ENCODE results near the gene MYO3B. TPM values are rescaled to one million over a fixed set of nuclear protein-coding genes. Genes with fewer than 3 reads are reported as not detected.

MYO3B gene
- total RNA-seq, 4 donors from 2014 or later = 0.34 to 0.95 (median 0.89) TPM

DNA sequence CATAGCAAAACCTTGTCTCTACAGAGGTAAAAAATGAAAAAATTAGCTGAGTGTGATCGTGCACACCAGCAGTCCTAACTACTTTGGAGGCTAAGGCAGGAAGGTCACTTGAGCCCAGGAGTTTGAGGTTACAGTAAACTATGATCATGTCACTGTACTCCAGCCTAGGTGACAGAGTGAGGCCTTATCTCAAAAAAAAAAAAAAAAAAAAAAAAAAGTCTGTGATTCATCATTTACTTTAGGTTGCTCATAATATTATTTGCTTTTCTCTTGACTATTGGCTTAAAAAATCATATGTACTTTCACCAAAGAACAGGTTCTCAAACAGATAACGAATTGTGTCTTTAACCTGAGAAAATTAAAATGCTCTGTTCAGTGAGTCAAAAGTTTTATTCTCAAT is 129.1 kb downstream of the MYO3B start:
- no peak for DNase-seq (ENCODE audit: low spot score in 2 of 2)
- WGBS = 97% methylated on average over 2 of the region's 2 CpGs
- Histone ChIP-seq H3K4me1 (no peaks in the 10 kb centered on the region), H3K4me3 (no peak overlapping the region), H3K36me3 (no peaks in the 10 kb centered on the region), H3K27ac (no peak overlapping the region), H3K9me3 (no peaks in the 10 kb centered on the region), H3K27me3 (no peaks in the 10 kb centered on the region)
- TF ChIP-seq, protein P1, sequence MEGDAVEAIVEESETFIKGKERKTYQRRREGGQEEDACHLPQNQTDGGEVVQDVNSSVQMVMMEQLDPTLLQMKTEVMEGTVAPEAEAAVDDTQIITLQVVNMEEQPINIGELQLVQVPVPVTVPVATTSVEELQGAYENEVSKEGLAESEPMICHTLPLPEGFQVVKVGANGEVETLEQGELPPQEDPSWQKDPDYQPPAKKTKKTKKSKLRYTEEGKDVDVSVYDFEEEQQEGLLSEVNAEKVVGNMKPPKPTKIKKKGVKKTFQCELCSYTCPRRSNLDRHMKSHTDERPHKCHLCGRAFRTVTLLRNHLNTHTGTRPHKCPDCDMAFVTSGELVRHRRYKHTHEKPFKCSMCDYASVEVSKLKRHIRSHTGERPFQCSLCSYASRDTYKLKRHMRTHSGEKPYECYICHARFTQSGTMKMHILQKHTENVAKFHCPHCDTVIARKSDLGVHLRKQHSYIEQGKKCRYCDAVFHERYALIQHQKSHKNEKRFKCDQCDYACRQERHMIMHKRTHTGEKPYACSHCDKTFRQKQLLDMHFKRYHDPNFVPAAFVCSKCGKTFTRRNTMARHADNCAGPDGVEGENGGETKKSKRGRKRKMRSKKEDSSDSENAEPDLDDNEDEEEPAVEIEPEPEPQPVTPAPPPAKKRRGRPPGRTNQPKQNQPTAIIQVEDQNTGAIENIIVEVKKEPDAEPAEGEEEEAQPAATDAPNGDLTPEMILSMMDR (IDR thresholded peaks at IDR 0.05) = no peak
- no peak for TF ChIP-seq POLR2AphosphoS5 (IDR thresholded peaks at IDR 0.05)
- no peak for TF ChIP-seq EP300 (IDR thresholded peaks at IDR 0.05)
- TF ChIP-seq POLR2A (IDR thresholded peaks at IDR 0.05) = no peak

DNA sequence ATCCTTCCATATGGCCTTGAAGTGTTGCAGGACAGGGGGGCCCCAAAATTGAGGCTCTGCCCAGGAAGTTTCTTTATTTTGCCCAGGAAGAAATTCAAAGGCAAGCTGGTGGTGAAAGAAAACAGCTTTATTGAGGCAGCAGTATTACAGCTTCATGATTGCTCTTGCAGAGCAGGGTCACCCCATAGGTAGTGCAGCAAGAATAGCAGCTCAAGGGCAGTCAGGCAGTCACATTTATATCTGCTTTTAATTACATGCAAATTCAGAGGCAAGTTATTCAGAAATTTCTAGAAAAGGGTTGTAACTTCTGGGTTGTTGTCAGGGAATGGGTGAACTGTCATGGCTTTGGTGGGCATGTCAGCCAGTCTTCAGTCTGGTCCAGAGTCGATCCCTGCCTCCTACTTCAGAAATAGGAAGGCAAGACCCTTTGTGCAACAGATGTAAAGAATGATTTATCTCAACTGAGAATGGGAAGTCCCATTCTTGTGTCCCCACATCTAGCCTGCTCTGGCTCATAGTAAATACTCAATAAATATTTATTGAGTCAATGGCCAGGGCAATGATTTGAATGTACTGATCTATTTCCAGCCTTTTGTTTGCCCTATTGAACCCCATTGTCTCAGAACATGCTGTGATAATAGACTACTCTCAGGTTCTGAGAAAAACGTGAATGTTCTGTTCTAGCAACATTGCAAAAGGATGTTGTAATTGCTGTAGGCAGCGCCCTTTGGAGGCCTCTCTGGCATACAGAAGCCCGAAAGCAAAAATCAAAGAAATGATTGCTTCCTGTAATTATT is 129.8 kb downstream of the MYO3B start:
- Histone ChIP-seq H3K4me1 (no peaks in the 10 kb centered on the region), H3K36me3 (no peaks in the 10 kb centered on the region), H3K4me3 (no peak overlapping the region), H3K27me3 (no peaks in the 10 kb centered on the region), H3K27ac (no peak overlapping the region), H3K9me3 (no peaks in the 10 kb centered on the region)
- no peak for TF ChIP-seq POLR2A (IDR thresholded peaks at IDR 0.05)
- TF ChIP-seq, protein P1 (IDR thresholded peaks at IDR 0.05) = no peak
- 60% methylated on average over 4 of the region's 4 CpGs for WGBS
- no peak for DNase-seq (ENCODE audit: low spot score in 2 of 2)

DNA sequence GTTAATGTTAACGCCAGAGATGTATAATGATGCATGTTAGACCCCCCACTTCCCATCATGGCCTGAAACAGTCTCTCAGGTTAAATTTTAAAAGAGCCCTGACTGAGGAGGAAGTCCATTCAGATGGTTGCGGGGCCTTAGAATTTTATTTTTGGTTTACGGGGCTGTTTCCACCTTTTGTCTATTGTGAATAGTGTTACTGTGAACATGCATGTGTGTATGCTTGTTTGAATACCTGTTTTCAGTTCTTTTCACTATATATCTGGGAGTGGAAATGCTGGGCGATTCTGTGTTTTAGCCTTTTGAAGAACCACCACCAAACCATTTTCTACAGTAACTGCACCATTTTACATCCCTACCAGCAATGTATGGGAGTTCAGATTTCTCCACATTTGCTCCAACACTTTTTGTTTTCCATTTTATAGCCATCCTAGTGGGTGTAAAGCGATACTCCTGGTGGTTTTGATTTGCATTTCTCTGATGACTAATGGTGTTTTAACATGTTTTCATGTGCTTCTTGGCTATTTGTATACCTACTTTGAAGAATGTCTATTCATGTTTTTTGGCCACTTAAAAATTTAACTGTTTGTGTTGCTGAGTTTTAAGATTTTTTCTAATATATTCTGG is 133.0 kb downstream of the MYO3B start:
- no peaks in the 10 kb centered on the region for H3K36me3 ChIP-seq
- no peak overlapping the region for H3K27ac ChIP-seq
- no peaks in the 10 kb centered on the region for H3K27me3 ChIP-seq
- no peak for TF ChIP-seq POLR2A (IDR thresholded peaks at IDR 0.05)
- TF ChIP-seq EP300 (IDR thresholded peaks at IDR 0.05) = no peak
- TF ChIP-seq, protein P1 (IDR thresholded peaks at IDR 0.05) = no peak
- TF ChIP-seq POLR2AphosphoS5 (IDR thresholded peaks at IDR 0.05) = no peak
- no peaks in the 10 kb centered on the region for H3K4me1 ChIP-seq
- no peak overlapping the region for H3K4me3 ChIP-seq
- H3K9me3 ChIP-seq = no peaks in the 10 kb centered on the region
- WGBS = 53% methylated on average over 5 of the region's 5 CpGs
- DNase-seq (ENCODE audit: low spot score in 2 of 2) = no peak

- H3K9me3 ChIP-seq = no peaks in the 10 kb centered on the region
- no peak overlapping the region for H3K27ac ChIP-seq
- H3K27me3 ChIP-seq = no peaks in the 10 kb centered on the region
- TF ChIP-seq EP300 (IDR thresholded peaks at IDR 0.05) = no peak
- TF ChIP-seq POLR2A (IDR thresholded peaks at IDR 0.05) = no peak
- TF ChIP-seq, protein P1 (IDR thresholded peaks at IDR 0.05) = no peak
- TF ChIP-seq POLR2AphosphoS5 (IDR thresholded peaks at IDR 0.05) = no peak
- H3K4me1 ChIP-seq = no peaks in the 10 kb centered on the region
- WGBS = 33% methylated on average over 3 of the region's 3 CpGs
- no peak for DNase-seq (ENCODE audit: low spot score in 2 of 2)
- H3K4me3 ChIP-seq = no peak overlapping the region
- no peaks in the 10 kb centered on the region for H3K36me3 ChIP-seq
Observed at GRCh38 chr2:170313347-170313991, 135.5 kb downstream of the MYO3B start.

DNA sequence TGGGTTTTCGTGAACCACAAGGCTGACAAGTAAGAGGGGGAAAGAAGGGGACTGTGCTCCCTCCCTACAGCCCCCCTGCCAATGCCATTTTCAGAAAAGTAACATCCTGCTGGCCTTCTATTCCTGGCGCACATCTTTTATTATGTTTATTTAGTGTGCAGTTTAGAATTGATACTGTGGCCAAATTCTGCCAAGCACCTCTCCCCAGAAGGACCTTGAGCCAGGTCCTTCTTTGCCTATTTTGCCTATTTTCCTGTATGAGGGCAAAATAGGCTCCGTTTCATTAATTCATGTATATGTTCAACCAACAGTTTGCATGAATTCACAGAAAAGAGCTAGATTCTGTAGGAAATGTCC is 136.0 kb downstream of the MYO3B start:
- no peaks in the 10 kb centered on the region for H3K4me1 ChIP-seq
- 61% methylated on average over 3 of the region's 3 CpGs for WGBS
- no peaks in the 10 kb centered on the region for H3K9me3 ChIP-seq
- DNase-seq (ENCODE audit: low spot score in 2 of 2) = no peak
- no peak overlapping the region for H3K4me3 ChIP-seq
- no peak overlapping the region for H3K27ac ChIP-seq
- H3K27me3 ChIP-seq = no peaks in the 10 kb centered on the region
- H3K36me3 ChIP-seq = no peaks in the 10 kb centered on the region
- TF ChIP-seq, protein P1 (IDR thresholded peaks at IDR 0.05) = no peak
- TF ChIP-seq POLR2A (IDR thresholded peaks at IDR 0.05) (no peak), POLR2AphosphoS5 (IDR thresholded peaks at IDR 0.05) (no peak), EP300 (IDR thresholded peaks at IDR 0.05) (no peak)
